BE2C (cell line): ENCODE data around the gene CAMK1D. TPM values are rescaled to one million over a fixed set of nuclear protein-coding genes. Genes with fewer than 3 reads are reported as not detected.
"Not testable (repeated sequence)": the region's sequence is repeated elsewhere in the genome, so short reads cannot be mapped to it uniquely, and the experiment has no call there.

Experiments
- DNase-seq: peaks from one replicate; pipeline ENCODE4 v3.0.0-alpha.2; 2020
- H3K27me3 ChIP-seq: fragments of 250-450 bp; sonication (Bioruptor Pico); 2 replicates; pipeline ENCODE4 v1.5.1; 2020; ENCODE audit warnings: mild to moderate bottlenecking
- H3K36me3 ChIP-seq: fragments of 250-450 bp; sonication (Bioruptor Pico); 2 replicates; pipeline ENCODE4 v1.5.1; 2020; ENCODE audit warnings: mild to moderate bottlenecking
- H3K4me1 ChIP-seq: fragments of 250-450 bp; sonication (Bioruptor Pico); 2 replicates; pipeline ENCODE4 v1.5.1; 2020
- H3K4me3 ChIP-seq: 2 replicates; pipeline ENCODE4 v1.5.1; 2011; ENCODE audit warnings: low read depth, low read length
- H3K9me3 ChIP-seq: fragments of 250-450 bp; sonication (Bioruptor Pico); 2 replicates; pipeline ENCODE4 v1.5.1; 2020
- polyA plus RNA-seq: library from polyadenylated mRNA; unstranded; fragments of >200 nt; gene quantifications from one replicate; pipeline ENCODE4 v1.2.1, GENCODE V29; 2012; ENCODE audit warnings: low read depth, missing spikeins; ENCODE audit not compliant: insufficient read length, insufficient read depth
- TF ChIP-seq, protein P1 (sequence below): IDR thresholded peaks from 2 replicates; pipeline ENCODE4 v1.5.1; 2012; ENCODE audit warnings: mild to moderate bottlenecking, low read depth, low read length

The CAMK1D gene
- 2.3 TPM for polyA plus RNA-seq

DNA sequence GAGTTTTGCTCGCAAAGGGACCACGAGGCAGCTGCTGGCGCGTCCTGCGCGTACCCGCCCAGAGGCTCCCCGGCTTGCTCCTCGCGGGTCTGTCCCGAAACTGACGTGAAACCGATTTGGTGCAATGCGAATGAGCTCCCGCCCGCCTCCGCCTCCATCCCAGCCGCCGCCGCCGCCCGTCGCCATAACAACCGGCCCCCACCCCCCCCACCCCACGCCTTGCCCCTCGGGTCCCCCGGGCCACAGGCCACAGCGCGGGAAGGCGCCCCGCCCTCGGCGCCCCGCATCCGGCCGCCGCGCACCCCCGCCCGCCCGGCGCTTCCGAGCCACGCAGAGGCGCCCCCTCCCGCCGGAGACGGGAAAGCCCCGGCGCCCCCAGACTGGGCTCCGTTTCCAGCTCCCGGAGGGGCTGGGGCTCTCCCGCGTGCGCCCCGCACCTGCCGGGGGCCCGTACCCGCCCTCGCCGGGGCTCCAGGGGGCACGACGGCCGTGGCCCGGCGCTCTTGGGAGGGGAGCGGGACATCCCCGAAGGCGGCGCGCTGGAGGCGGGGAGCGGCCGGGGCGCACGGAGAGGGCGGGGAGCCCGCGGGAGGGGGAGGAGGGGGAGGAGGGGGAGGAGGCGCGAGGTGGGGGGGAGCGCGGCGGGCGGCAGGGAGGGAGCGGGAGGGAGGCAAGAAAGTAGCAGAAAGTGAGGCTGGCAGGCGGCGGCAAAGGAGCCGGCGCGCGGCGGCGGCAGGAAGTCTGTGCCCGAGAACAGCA is at the start of gene CAMK1D:
TSS of gene CAMK1D (plus strand) at position 678 of the 759 bp plus-strand sequence.
- H3K36me3 ChIP-seq, result no peaks in the 10 kb centered on the region
- H3K27me3 ChIP-seq, result no peaks in the 10 kb centered on the region
- H3K4me1 ChIP-seq, result no peaks in the 10 kb centered on the region
- DNase-seq, result peak; percentile 79
- TF ChIP-seq, protein P1, sequence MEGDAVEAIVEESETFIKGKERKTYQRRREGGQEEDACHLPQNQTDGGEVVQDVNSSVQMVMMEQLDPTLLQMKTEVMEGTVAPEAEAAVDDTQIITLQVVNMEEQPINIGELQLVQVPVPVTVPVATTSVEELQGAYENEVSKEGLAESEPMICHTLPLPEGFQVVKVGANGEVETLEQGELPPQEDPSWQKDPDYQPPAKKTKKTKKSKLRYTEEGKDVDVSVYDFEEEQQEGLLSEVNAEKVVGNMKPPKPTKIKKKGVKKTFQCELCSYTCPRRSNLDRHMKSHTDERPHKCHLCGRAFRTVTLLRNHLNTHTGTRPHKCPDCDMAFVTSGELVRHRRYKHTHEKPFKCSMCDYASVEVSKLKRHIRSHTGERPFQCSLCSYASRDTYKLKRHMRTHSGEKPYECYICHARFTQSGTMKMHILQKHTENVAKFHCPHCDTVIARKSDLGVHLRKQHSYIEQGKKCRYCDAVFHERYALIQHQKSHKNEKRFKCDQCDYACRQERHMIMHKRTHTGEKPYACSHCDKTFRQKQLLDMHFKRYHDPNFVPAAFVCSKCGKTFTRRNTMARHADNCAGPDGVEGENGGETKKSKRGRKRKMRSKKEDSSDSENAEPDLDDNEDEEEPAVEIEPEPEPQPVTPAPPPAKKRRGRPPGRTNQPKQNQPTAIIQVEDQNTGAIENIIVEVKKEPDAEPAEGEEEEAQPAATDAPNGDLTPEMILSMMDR, result peak; percentile 4; the same call in 1 of the 2 replicates
- no peaks in the 10 kb centered on the region for H3K9me3 ChIP-seq
- H3K4me3 ChIP-seq, result peak within 1 kb of the TSS; percentile 91

DNA sequence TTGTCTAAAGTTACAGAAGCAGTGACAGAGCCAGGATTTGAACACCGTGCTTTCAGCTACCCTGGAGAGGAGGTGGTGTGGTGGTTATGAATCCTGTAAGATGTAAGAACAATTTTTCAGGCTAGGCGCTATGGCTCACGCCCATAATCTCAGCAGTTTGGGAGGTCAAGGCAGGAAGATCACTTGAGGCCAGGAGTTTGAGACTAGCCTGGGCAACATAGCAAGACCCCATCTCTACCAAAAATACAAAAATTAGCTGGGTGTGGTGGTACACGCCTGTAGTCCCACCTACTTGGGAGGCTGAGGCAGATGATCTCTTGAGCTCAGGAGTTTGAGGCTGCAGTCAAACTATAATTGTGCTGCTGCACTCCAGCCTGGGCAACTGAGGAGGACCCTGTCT is 48.3 kb upstream of the CAMK1D start:
- not testable (repeated sequence) for H3K27me3 ChIP-seq, H3K4me3 ChIP-seq, DNase-seq, H3K36me3 ChIP-seq, H3K4me1 ChIP-seq, H3K9me3 ChIP-seq

DNA sequence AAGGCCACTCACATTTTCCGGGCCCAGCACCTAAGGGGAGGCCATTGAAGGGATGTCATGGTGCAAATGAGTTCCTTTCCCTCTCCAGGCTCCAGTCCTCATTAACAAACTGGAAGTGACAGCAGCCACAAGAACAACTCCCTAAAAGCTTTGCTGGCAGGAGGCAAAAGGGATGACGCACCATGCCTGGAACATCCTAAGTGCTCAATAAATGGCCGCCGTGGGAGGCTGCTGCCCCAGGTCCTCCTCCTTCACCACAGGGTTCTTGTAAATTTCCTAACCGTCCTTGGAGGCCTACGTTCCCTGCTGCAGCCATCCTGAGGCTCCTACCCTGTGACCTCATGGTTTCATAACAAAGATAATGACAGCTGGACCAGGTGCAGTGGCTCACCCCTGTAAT is 41.3 kb upstream of the CAMK1D start:
- H3K4me1 ChIP-seq, result no peaks in the 10 kb centered on the region
- H3K9me3 ChIP-seq, result no peaks in the 10 kb centered on the region
- TF ChIP-seq, protein P1, result no peak
- DNase-seq, result no peak
- H3K36me3 ChIP-seq, result no peaks in the 10 kb centered on the region
- H3K4me3 ChIP-seq, result no peak overlapping the region
- H3K27me3 ChIP-seq, result no peaks in the 10 kb centered on the region

DNA sequence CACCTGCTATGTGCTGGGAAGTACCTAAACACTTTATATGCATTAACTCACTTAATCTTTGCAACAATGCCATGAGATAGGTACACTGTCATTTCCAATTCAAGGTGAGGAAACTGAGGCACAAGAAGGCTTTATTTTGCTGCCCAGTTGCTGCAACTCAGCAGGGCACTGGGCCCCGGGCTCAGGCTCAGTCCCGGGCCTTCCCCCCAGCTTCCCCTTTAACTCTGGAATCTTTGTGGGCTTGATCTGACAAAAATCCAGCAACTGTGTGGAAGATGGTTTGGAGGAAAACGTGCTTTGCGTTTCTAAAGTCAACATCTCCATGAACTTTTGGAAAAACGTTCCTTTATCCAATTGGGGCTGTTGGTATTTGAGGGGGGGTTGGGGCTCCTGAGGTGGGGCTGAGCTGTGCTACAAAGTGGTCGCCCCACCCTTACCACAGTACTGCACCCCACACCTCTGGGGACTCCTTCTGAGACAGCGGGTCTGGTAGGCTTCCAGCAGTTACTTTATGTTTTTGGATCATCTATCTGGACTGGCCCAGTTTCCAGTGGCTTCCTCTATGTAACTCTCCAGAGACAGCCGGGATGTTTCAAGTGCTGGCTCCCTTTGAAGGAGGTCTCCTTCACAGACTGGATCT is 40.5 kb upstream of the CAMK1D start:
- H3K4me1 ChIP-seq, result no peaks in the 10 kb centered on the region

DNA sequence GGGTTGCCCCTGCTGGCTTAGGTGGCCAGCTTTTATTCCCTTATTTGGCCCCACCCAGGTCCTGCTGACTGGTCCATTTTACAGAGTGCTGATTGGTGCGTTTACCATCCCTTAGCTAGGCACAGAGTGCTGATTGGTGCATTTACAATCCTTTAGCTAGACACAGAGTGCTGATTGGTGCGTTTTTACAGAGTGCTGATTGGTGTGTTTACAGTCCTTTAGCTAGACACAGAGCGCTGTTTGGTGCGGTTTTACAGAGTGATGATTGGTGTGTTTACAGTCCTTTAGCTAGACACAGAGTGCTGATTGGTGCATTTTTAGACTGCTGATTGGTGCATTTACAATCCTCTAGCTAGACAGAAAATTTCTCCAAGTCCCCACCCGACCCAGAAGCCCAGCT is 39.6 kb upstream of the CAMK1D start:
- not testable (repeated sequence) for DNase-seq, H3K9me3 ChIP-seq, H3K27me3 ChIP-seq, H3K36me3 ChIP-seq, H3K4me3 ChIP-seq, H3K4me1 ChIP-seq

More for the DNA sequence above, 40.5 kb upstream of the CAMK1D start:
- no peak for DNase-seq
- H3K36me3 ChIP-seq, result no peaks in the 10 kb centered on the region
- no peak overlapping the region for H3K4me3 ChIP-seq
- H3K9me3 ChIP-seq, result no peaks in the 10 kb centered on the region
- TF ChIP-seq, protein P1, result no peak
- no peaks in the 10 kb centered on the region for H3K27me3 ChIP-seq

DNA sequence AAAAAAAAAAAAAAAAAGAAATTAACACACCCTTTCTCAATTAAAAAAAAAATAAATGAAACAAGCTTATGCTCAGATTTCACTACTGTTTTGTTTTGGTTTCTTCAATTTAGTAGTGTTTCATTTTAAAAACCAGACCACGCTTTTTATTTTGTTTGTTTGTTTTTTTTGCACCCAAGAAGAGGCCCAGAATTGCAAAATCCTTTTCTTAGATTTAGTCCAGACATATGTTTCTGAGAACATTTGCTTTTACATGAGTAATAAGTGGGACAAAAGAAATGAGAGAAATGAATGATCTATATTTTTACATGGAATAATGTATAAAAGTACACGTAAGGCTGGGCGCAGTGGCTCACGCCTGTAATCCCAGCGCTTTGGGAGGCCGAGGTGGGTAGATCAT is 34.5 kb upstream of the CAMK1D start:
- Histone ChIP-seq H3K4me3 (no peak overlapping the region), H3K36me3 (no peaks in the 10 kb centered on the region), H3K4me1 (no peaks in the 10 kb centered on the region), H3K27me3 (no peaks in the 10 kb centered on the region), H3K9me3 (no peaks in the 10 kb centered on the region)
- TF ChIP-seq, protein P1, result no peak
- no peak for DNase-seq

DNA sequence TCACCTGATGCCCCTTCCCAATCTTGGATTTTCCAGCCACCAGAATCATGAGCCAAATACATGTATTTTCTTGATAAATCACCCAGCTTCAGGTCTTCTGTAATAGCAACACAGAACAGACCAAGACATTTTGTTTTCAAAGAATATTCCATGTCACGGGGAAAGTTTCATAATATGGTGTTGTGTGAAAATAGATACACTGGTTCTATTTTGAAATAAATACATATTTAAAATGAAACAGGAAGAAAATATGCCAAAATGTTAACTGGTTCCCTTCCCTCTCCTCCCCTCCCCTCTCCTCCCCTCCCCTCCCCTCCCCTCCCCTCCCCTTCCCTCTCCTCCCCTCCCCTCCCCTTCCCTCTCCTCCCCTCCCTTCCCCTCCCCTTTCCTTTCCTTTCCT is 30.3 kb upstream of the CAMK1D start:
- Histone ChIP-seq H3K4me1 (no peaks in the 10 kb centered on the region), H3K9me3 (no peaks in the 10 kb centered on the region), H3K36me3 (no peaks in the 10 kb centered on the region), H3K27me3 (no peaks in the 10 kb centered on the region), H3K4me3 (no peak overlapping the region)
- no peak for DNase-seq
- TF ChIP-seq, protein P1, result no peak
